ENCODE data around the gene RNU1-2. TPM values are rescaled to one million over a fixed set of nuclear protein-coding genes. Genes with fewer than 3 reads are reported as not detected.
A peak's percentile ranks its signal among the peaks of the same experiment; 100 is the strongest.

RNU1-2 gene
- total and polyA plus RNA-seq, 4 experiments from 2014 or later: 3,010 to 3,866 TPM; not detected in 2

- H3K27ac ChIP-seq (ENCODE audit: low read depth, low read length): no peak overlapping the region
- Mint-ChIP-seq H3K4me3 (peak overlapping the region in 2 of 8 donors; percentile 17 to 27), H3K36me3 (peaks cover 0 to 4% of the 10 kb centered on the region in 2 donors), H3K9me3 (no peaks in the 10 kb centered on the region), H3K4me1 (peaks cover 15 to 55% (median 28%) of the 10 kb centered on the region in 4 donors), H3K27ac (peak overlapping the region in 1 of 7 donors; percentile 46), H3K27me3 (no peaks in the 10 kb centered on the region)
- H3K27me3 ChIP-seq (ENCODE audit: insufficient read depth, low read length): no peaks in the 10 kb centered on the region
- DNase-seq: no peak
- no peaks in the 10 kb centered on the region for H3K36me3 ChIP-seq (ENCODE audit: insufficient read depth, low read length)
- peaks cover 18% of the 10 kb centered on the region for H3K4me1 ChIP-seq (ENCODE audit: insufficient read depth, low read length)
- intact Hi-C loops (cut with micrococcal nuclease): no loop called here
- H3K4me3 ChIP-seq (ENCODE audit: low read length in 2 of 2): no peak overlapping the region
- no peaks in the 10 kb centered on the region for H3K9me3 ChIP-seq (ENCODE audit: control insufficient read depth in 1 of 2, low read length in 2 of 2)
- ChIA-PET POLR2A (ENCODE audit: partially characterized antibody) (interaction anchor here (0.6 to 4.3 kb wide), 2 partner anchors 13 to 18 kb away, joined by 3 to 28 read pairs; no protein-coding TSS in a partner anchor), CTCF (ENCODE audit: partially characterized antibody) (interaction anchor here (1.0 kb wide), 1 partner anchor 29 kb away, joined by 4 read pairs; no protein-coding TSS in a partner anchor)
These were observed 27.2 kb downstream of the RNU1-2 start for GRCh38 chr1:16922885-16923431.

GRCh38 chr1:16924216-16924918, 28.6 kb downstream of the RNU1-2 start:
- Mint-ChIP-seq H3K4me3 (no peak overlapping the region), H3K9me3 (no peaks in the 10 kb centered on the region), H3K27me3 (no peaks in the 10 kb centered on the region), H3K4me1 (peaks cover 15 to 49% (median 25%) of the 10 kb centered on the region in 4 donors), H3K36me3 (peaks cover 1 to 4% of the 10 kb centered on the region in 2 donors), H3K27ac (no peak overlapping the region)
- H3K27ac ChIP-seq (ENCODE audit: low read depth, low read length): no peak overlapping the region
- POLR2A ChIA-PET (ENCODE audit: partially characterized antibody): interaction anchor here (4.3 kb wide), 1 partner anchor 19 kb away, joined by 28 read pairs; no protein-coding TSS in a partner anchor
- H3K9me3 ChIP-seq (ENCODE audit: control insufficient read depth in 1 of 2, low read length in 2 of 2): no peaks in the 10 kb centered on the region
- H3K4me3 ChIP-seq (ENCODE audit: low read length in 2 of 2): no peak overlapping the region
- CTCF ChIA-PET (ENCODE audit: partially characterized antibody): interaction anchor here (1.0 to 1.8 kb wide), 2 partner anchors 28 to 36 kb away, joined by 3 to 4 read pairs; no protein-coding TSS in a partner anchor
- intact Hi-C loops (cut with micrococcal nuclease): no loop called here
- H3K27me3 ChIP-seq (ENCODE audit: insufficient read depth, low read length): no peaks in the 10 kb centered on the region
- no peak for DNase-seq
- H3K4me1 ChIP-seq (ENCODE audit: insufficient read depth, low read length): peaks cover 18% of the 10 kb centered on the region
- H3K36me3 ChIP-seq (ENCODE audit: insufficient read depth, low read length): no peaks in the 10 kb centered on the region

- DNase-seq: no peak
- Histone ChIP-seq H3K9me3 (ENCODE audit: control insufficient read depth in 1 of 2, low read length in 2 of 2) (no peaks in the 10 kb centered on the region), H3K4me1 (ENCODE audit: insufficient read depth, low read length) (peaks cover 18% of the 10 kb centered on the region), H3K36me3 (ENCODE audit: insufficient read depth, low read length) (no peaks in the 10 kb centered on the region), H3K27me3 (ENCODE audit: insufficient read depth, low read length) (no peaks in the 10 kb centered on the region), H3K4me3 (ENCODE audit: low read length in 2 of 2) (no peak overlapping the region), H3K27ac (ENCODE audit: low read depth, low read length) (no peak overlapping the region)
- Mint-ChIP-seq H3K4me3 (no peak overlapping the region), H3K4me1 (peaks cover 15 to 48% (median 25%) of the 10 kb centered on the region in 4 donors), H3K36me3 (peaks cover 1 to 4% of the 10 kb centered on the region in 2 donors), H3K9me3 (no peaks in the 10 kb centered on the region), H3K27ac (peak overlapping the region in 2 of 7 donors; percentile 41 to 47), H3K27me3 (no peaks in the 10 kb centered on the region)
- intact Hi-C loops (cut with micrococcal nuclease): no loop called here
- CTCF ChIA-PET (ENCODE audit: partially characterized antibody): interaction anchor here (1.8 kb wide), 1 partner anchor 35 kb away, joined by 3 read pairs; no protein-coding TSS in a partner anchor
- POLR2A ChIA-PET (ENCODE audit: partially characterized antibody): no interaction called here
These were observed 29.2 kb downstream of the RNU1-2 start for GRCh38 chr1:16924919-16925477.

GRCh38 chr1:16925635-16926490, 30.1 kb downstream of the RNU1-2 start:
- no peak for DNase-seq
- CTCF ChIA-PET (ENCODE audit: partially characterized antibody): interaction anchor here (0.8 to 1.8 kb wide), 2 partner anchors 15 to 34 kb away, joined by 3 read pairs; no protein-coding TSS in a partner anchor
- peak overlapping the region in 1 of 7 donors; percentile 47 for H3K27ac Mint-ChIP-seq

GRCh38 chr1:16926491-16927073, 30.8 kb downstream of the RNU1-2 start:
- Histone ChIP-seq H3K9me3 (ENCODE audit: control insufficient read depth in 1 of 2, low read length in 2 of 2) (no peaks in the 10 kb centered on the region), H3K4me3 (ENCODE audit: low read length in 2 of 2) (no peak overlapping the region), H3K27me3 (ENCODE audit: insufficient read depth, low read length) (no peaks in the 10 kb centered on the region), H3K36me3 (ENCODE audit: insufficient read depth, low read length) (no peaks in the 10 kb centered on the region), H3K4me1 (ENCODE audit: insufficient read depth, low read length) (peaks cover 12% of the 10 kb centered on the region), H3K27ac (ENCODE audit: low read depth, low read length) (no peak overlapping the region)
- Mint-ChIP-seq H3K4me1 (peaks cover 11 to 39% (median 17%) of the 10 kb centered on the region in 4 donors), H3K4me3 (no peak overlapping the region), H3K36me3 (peaks cover 7 to 8% of the 10 kb centered on the region in 2 donors), H3K27me3 (no peaks in the 10 kb centered on the region), H3K9me3 (no peaks in the 10 kb centered on the region), H3K27ac (peak overlapping the region in 1 of 7 donors; percentile 19)
- ChIA-PET CTCF (ENCODE audit: partially characterized antibody) (no interaction called here), POLR2A (ENCODE audit: partially characterized antibody) (interaction anchor here (1.0 to 1.6 kb wide), 2 partner anchors 11 to 21 kb away, joined by 3 to 4 read pairs; no protein-coding TSS in a partner anchor)
- intact Hi-C loops (cut with micrococcal nuclease): no loop called here
- DNase-seq: no peak

More at GRCh38 chr1:16925635-16926490, 30.1 kb downstream of the RNU1-2 start:
- intact Hi-C loops (cut with micrococcal nuclease): no loop called here
- Mint-ChIP-seq H3K9me3 (no peaks in the 10 kb centered on the region), H3K27me3 (no peaks in the 10 kb centered on the region), H3K4me3 (no peak overlapping the region), H3K4me1 (peaks cover 15 to 46% (median 24%) of the 10 kb centered on the region in 4 donors), H3K36me3 (peaks cover 3 to 4% of the 10 kb centered on the region in 2 donors)
- Histone ChIP-seq H3K27me3 (ENCODE audit: insufficient read depth, low read length) (no peaks in the 10 kb centered on the region), H3K36me3 (ENCODE audit: insufficient read depth, low read length) (no peaks in the 10 kb centered on the region), H3K9me3 (ENCODE audit: control insufficient read depth in 1 of 2, low read length in 2 of 2) (no peaks in the 10 kb centered on the region), H3K4me1 (ENCODE audit: insufficient read depth, low read length) (peaks cover 18% of the 10 kb centered on the region), H3K27ac (ENCODE audit: low read depth, low read length) (no peak overlapping the region), H3K4me3 (ENCODE audit: low read length in 2 of 2) (no peak overlapping the region)
- POLR2A ChIA-PET (ENCODE audit: partially characterized antibody): interaction anchor here (1.0 to 1.6 kb wide), 2 partner anchors 10 to 21 kb away, joined by 3 to 4 read pairs; no protein-coding TSS in a partner anchor

GRCh38 chr1:16927256-16927655, 31.5 kb downstream of the RNU1-2 start:
- Mint-ChIP-seq H3K27ac (peak overlapping the region in 4 of 7 donors; percentile 19 to 81 (median 50)), H3K9me3 (no peaks in the 10 kb centered on the region), H3K27me3 (no peaks in the 10 kb centered on the region), H3K4me1 (peaks cover 8 to 32% (median 11%) of the 10 kb centered on the region in 4 donors), H3K36me3 (peaks cover 9 to 10% of the 10 kb centered on the region in 2 donors), H3K4me3 (no peak overlapping the region)
- no peaks in the 10 kb centered on the region for H3K27me3 ChIP-seq (ENCODE audit: insufficient read depth, low read length)
- peaks cover 5% of the 10 kb centered on the region for H3K4me1 ChIP-seq (ENCODE audit: insufficient read depth, low read length)
- no peaks in the 10 kb centered on the region for H3K9me3 ChIP-seq (ENCODE audit: control insufficient read depth in 1 of 2, low read length in 2 of 2)
- intact Hi-C loops (cut with micrococcal nuclease): no loop called here
- CTCF ChIA-PET (ENCODE audit: partially characterized antibody): interaction anchor here (0.6 kb wide), 1 partner anchor 1242 kb away, joined by 3 read pairs; no protein-coding TSS in a partner anchor
- no peak overlapping the region for H3K4me3 ChIP-seq (ENCODE audit: low read length in 2 of 2)
- POLR2A ChIA-PET (ENCODE audit: partially characterized antibody): no interaction called here
- H3K36me3 ChIP-seq (ENCODE audit: insufficient read depth, low read length): no peaks in the 10 kb centered on the region
- no peak overlapping the region for H3K27ac ChIP-seq (ENCODE audit: low read depth, low read length)
- DNase-seq: no peak

Measured in CD4-positive, alpha-beta memory T cell (primary cell).